ENCODE results near the gene GGTA1.
"Not testable (repeated sequence)": the region's sequence is repeated elsewhere in the genome, so short reads cannot be mapped to it uniquely, and the experiment has no call there.

The GGTA1 gene

DNA sequence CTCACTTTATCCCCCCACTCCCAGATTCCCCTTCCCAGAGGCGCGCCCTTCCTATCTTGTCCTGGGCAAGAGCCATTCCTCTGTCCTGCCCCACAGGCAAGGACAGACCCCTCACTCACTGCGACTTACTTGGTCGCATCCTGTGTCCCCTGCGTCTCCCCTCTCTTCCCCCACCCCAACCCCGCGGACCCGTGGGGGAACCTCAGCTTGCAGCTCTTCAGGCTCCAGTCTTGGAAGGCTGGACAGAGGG is 542 bp downstream of the GGTA1 start:
- DNase-seq (ENCODE audit: low read depth), result no peak

DNA sequence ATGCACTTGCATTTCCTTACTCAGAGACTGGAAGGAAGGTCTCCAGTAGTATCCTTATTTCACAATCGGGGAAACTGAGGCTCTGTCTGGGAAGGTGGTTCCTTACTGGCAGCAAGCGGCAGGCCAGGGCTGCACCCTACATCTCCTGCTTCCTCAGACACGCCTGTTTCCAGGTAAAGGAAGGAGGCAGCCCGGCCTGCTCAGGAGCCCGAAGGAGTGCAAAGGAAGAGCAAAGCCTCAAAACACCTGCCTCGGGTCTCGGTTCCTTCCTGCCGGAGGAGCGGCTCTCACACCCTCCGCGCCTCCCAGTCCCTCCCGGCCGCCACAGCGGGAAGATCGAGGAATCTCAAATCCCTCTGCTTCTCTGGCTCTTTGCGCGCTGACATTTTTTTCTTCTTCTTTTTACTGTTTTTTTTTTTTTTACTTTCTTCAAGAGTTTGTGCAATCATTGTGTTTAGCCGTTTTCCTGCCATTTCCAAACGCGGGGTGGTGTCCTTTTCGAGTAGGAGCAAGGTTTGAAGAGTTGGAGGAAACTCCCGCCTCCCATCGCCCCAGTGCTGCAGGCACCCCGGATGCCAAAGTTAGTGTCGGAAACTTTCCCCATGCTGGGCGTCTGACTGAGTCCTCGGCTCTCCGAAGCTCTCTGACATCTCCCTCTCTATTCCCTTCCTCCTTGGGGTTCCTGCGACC is 1.0 kb downstream of the GGTA1 start:
- DNase-seq (ENCODE audit: low read depth), result peak; percentile 24

DNA sequence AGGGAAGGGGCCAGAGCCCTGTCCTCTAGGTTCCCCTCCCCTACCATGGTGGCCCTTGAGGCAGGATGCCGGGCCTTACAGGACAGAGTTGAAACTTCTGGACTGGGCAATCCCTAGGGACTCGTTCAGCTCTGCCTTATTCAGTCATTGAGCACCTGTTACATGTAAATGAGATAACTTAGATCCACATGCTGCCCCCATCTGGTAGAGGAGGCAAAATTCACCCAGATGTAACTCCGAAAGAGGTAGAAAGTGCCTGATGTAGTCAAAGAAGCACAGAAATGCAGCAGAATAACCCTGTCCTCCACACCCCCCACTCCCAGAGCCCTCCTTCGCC is 1.5 kb downstream of the GGTA1 start:
- DNase-seq (ENCODE audit: low read depth), result peak; percentile 66

DNA sequence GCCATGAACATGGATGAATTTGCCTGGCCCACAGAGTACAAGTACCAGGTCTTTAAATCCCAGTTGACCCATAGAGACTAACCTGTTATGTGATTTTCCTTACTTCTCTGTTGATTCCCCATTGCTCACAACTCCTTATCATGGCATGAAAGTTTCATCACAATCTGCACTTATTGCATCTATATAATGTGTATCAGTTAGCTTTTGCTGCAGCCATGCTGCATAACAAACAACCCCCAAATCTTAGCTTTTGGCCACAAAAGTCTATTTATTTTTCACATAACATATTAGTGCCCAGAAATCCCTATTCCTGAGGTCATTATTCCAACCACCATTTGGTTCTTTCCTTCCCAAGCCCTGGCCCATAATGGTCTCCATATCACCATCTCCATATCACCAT is 3.7 kb downstream of the GGTA1 start:
- DNase-seq (ENCODE audit: low read depth), result no peak

DNA sequence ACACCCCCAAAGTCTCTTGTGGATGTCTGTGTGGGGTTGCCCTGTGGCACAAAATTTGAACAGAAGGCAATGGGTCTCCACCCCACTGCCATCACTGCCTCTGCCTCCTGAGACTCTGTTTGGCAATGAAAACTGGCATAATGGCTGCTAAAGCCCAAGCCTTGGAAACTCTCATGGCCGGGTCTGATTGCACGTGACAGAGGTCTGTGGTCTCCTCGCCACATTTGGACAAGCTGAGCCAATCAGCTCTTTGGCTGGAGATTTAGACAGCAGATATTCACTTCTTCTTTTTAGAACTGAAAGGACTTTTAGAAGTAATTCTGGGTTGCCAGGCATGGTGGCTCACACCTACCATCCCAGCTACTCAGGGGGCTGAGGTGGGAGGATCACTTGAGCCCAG is 5.5 kb downstream of the GGTA1 start:
- no peak for DNase-seq (ENCODE audit: low read depth)

DNA sequence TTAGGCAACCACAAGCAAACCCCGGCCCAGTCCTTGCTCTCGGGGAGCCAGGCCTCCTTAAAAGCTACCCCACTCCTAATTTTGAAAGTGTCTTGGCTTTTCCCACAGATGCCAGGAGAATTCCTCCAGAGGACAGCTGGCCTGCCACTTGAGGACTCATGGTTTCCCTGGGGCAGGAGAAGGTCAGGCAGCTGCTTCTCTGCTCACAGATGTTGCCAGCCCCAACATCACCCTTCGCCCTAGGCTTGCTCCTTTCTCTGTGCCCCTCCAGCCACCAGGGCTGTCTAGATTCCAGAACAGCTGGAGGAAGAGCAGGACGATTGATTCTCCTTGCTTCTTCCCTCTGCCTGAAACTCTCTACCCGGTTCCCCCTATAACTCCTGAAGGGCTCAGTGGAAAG is 8.5 kb downstream of the GGTA1 start:
- no peak for DNase-seq (ENCODE audit: low read depth)

DNA sequence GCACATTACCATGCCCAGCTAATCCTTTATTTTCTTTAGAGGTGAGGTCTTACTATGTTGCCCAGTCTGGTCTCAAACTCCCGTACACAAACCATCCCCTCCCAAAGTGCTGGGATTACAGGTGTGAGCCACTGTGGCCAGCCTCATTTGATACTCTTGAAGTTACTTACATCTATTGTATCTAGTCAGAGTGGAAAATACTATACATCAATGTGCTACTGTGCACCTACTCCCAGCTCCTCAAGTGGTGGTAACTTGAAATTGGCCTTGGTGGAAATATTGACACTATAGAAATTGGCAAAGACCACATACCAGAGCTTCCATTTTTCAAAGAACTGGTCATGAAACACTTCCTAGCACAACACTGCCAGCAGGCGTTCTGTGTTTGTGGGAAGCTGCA is 10.3 kb downstream of the GGTA1 start:
- DNase-seq (ENCODE audit: low read depth), result no peak

DNA sequence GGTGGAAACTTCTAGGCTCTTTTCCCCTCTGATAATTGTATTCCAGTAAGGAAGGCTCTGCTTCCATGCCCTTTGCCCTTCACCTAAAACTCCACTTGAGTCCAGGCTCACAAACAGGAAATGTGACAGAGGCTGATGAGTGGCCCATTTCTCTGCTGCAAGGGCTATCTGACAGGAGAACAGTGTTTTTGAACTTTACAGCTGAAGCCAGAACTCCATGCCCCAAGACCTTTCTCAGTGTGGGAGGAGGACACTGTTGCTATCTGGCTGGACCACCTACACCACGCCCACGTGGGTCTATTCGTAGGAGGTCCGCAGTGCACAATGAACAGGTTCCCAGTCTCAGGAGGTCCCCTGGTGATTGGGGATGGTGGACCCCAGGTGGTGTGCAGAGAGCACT is 13.6 kb downstream of the GGTA1 start:
- no peak for DNase-seq (ENCODE audit: low read depth)

DNA sequence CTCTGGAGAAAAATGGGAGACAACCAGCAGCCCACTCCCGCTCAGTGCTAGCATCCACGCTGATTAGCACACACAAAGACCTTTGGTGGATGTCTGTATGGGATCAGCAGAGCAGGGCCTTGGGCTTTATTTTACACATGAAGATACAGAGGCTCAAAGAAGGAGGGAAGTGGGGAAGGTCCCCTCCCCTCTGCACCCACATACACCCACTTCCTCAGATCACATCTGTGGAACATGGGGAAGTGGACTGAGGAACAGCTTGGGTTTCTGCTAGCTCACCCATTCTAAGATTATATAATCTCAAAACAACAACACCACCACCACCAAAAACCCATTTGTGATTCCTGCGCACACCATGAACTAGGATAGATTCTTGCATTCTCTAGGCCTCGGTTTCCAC is 14.0 kb downstream of the GGTA1 start:
- DNase-seq (ENCODE audit: low read depth), result no peak

DNA sequence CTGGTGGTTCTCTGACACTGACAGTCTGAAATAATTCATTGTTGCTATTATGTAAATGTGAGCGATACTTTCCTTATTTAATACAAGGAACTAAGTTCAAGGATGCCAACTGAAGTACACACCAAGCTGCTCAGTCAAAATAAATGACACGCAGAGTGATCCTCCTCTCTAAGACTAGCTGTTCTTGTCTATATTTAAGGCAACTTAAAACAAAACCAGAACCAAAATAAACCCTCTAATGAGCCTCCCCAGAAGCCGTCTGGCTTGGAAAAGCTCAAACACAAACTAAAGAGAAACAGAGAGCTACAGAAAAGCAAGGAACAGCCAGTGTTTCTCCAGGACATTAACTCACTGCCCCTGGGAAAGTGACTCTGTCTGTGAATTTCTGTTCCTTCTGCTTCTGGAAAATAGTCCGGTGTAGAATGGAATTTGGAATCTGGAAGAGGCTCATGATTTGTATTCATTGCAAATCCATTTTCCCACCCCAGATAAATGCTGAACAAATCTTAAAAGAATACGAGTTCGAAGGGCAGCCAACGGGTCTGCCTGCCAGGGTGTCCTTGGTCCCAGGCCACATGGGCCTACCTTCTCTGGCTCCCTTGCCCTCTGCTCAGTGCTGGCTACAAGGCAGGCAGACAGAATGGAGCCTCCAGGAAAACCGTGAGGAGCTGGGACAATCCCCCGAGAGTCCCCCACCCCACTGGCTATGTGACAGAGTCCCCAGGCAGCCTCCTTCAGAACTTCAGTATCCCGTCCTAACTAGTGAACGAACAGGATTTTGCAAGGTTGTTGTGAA is 14.8 kb downstream of the GGTA1 start:
- DNase-seq (ENCODE audit: low read depth), result no peak

DNA sequence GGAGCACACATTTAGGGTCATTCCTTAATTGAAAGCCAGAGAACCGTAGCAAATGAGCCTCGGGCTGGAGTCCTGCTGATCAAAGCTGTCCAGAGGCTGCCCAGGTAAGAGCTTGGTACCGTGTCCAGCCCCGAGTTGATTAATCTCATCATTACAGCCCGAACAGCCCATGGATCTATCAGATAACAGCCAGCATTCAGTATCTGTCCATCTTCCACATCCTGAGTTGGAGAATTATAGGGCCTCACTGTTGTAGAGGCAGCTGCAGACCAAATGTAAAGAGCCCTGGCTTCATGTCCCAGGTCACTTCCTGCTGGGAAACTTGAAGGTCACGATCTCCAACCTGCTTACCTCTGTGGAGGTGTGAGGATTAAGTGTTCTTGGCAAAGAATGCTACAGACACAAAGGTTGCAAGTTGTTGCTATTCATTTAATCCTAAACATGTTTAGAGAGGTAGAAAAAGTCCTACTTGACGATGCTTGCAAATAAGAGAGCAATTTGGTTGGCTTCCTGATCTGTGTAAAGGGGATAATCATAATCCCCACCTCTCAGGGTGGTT is 16.1 kb downstream of the GGTA1 start:
- DNase-seq (ENCODE audit: low read depth), result no peak

DNA sequence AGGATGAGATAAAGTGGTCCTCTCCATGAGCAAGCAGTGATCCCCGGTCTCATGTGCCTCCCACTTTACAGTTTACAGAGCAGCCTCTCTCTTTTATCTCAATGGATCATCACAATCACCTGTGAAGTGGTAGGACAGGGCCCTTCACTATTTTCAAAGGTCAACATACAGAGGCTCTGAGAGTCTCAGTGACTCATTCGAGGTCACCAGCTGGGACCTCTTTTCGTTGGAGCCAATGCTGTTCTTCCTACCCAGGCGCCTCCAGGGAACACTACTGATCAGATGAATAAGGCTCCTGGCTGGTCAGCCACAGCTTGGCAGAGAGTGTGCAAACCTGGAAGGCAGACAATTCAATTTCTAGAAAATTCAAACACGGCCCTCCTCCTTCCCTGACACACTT is 16.6 kb downstream of the GGTA1 start:
- DNase-seq (ENCODE audit: low read depth), result no peak

DNA sequence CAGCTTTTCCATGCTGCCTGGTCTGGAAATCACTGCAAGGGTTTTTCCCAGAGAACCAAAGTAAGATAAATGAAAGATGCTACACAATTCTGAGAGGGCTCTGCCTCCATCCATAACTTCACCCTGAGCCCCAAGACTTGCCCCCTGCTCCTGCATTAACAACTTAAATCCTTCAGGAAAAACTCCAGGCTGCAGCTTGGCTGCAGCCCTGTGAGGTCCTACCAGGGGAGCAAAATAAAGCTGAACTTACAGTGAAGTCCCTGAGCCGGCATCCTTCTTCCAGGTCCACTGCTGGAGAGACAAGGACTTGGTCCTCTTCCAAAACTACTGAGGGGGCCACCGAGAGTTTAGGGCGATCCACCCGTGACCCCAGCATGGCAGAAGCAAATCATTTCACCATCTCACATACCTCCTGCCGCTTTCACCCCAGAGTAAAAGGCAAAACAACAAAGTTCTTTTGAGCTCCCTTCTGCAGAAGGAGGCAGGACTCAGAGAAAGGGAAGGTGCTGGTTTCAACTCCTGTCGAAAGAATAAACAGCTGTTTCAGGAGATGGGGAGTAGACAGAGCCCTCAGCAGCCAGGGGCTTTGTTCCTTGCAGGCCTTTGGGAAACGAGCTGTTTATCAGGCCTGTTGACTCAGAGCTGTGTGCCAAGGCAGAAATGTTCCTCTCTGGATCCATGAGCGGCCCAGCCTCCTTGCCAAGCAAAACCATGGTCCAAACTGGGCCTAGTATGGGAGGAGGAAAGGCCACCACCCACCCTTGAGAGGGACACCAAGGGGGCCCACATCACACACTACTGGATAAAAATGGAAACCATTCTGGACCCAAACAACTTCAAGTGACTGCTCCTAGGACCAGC is 20.6 kb downstream of the GGTA1 start:
- no peak for DNase-seq (ENCODE audit: low read depth)

DNA sequence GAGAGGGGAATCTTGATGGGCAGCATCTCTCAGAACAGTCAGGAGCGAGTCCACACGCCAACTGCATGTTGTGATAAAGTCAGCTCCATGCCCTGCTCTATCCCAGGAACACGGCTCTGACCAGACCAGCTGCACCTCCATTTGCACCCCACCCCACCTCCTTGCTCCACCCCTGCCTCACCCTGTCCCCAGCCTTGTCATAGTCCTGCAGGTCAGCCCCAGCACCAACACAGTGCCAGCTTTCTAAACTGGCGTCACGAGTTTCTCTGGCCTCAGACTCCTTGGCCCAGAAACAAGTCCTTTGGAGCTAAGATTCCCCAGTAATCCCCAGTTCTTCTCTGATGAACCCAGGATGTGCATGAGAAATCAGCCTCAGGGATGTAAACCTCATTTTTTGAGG is 23.5 kb downstream of the GGTA1 start:
- no peak for DNase-seq (ENCODE audit: low read depth)

DNA sequence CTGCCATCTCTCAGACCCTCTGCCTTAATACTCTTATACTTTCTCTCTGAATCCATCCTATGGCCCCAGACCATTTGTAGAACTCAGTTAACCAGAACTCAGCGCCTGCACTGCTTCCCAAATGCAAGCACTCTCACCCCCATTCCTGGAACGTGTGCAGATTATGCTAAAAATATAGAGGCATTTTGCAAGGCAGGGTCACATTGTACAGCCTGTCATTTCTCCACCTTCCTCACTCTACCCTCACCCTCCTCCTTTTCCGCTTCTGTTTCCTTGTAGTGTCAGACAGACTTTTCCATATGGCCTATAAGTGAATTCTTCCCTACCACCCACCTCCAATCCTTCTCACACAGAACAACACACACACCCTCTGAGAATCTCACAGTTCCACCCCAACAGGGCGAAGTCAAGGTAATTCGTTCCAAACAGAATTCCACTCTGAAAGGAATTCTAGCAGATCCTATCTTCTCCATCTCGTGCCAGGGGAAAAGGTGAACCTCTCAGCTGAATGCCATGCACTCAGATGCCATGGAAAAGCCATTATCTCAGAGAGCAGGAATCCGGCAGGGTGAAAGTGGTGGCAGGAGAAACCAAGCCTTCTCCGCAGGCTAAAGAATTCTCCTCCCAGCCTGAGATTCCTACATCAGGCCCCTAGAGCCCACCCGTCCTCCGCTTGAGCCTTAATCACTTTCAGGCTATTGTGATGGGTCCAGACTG is 25.3 kb downstream of the GGTA1 start:
- no peak for DNase-seq (ENCODE audit: low read depth)

DNA sequence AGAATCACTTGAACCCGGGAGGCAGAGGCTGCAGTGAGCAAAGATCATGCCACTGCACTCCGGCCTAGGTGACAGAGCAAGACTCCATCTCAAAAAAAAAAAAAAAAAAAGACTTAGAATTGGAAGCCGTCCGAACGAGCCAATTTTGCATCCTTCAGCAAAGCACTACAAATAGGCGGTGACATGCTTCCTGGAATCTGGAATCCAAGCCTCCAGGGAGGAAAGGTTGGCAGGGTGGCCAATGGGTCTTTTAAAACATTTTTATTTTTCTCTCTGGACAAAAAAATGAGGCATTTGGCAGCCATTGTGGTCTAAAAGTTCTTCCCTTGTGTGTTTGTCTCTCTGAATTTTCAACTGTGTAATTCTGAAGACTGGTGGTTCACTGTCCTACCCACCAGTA is 26.4 kb downstream of the GGTA1 start:
- no peak for DNase-seq (ENCODE audit: low read depth)

DNA sequence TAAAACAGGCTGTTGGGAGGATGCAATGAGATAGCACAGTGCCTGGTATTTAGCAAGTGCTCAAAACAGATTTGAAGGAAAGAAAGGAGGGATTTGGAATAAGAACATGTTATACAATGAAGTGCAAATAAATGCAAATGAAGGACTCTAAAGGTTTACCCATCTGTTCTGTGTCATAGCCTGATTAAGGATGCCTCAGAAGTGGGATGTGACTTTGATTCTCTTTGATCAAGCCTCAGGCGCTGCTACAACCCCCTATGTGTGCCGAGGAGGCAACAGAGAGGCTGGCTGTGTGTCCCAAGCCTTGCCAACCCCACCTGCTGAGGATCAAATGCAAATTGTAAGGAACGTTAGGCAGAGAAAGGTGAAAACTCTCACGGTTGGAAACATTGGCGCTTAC is 27.2 kb downstream of the GGTA1 start:
- DNase-seq (ENCODE audit: low read depth), result no peak

DNA sequence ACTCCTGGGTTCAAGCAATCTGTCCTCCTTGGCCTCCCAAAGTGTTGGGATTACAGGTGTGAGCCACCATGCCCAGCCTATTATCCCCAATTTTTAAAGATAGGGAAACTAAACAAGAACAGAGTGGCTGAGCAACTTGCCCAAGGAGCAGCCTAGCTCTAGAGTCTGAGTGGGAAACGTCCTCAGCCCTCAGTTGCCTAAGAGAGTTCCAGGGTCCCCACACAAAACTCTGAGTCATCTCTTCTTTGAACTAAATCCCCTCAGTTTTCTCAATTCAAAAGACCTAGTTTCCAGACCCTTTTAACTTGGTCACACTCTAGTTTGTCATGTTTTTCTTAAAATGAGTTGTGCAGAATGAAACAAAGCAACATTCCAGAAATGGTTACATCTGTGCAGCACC is 33.5 kb downstream of the GGTA1 start:
- no peak for DNase-seq (ENCODE audit: low read depth)

DNA sequence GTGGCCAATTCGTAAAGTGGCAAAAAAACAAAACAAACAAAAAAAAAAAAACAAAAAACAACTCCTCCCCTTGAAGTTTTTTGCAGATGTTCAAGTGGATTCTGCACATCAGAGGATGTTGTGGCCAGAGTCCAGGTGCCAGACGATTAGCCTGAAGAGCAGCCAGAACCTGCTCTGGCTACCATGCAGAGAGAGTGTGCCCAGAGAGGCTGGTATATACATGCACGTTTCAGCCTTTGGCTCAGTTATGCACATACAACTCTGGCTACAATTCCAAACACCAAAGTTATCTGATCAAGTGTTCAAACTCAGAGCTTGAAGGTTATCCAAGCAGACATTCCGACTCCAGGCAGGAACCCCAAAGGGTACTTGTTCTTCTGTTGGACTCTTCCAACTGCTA is 34.7 kb downstream of the GGTA1 start:
- no peak for DNase-seq (ENCODE audit: low read depth)

DNA sequence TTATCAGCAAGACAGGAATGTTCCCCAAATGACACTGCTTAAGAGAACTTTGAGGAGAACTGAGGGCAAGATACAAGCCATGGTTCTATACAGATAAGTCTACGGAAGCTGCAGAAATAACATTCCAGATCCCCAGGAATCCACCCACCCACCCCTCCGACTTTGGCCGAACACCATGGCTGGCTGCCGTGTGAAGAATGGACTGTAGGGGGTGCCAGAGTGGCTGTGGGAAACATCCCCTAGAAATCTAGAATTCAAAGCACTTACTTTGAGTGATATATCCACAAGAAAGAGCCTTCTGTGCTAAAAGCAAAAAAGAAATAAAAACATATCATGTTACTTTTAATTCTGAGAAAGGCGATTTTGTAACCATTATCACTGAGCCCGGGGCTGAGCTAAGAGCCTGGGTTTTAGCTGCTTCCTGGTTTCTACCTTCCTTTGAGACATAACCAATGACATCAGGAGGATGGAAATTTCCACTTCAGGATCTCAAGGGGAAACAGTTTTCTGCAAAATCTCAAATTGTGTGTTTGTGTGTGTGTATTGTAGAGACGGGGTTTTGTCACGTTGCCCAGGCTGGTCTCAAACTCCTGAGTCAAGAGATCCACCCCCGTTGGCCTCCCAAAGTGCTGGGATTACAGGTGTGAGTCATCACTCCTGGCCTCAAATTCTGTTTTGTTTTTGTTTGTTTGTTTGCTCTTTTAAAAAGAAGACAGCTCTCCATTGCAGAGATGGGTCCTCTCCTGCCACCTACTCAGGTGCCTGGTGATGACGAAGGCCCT is 36.4 kb downstream of the GGTA1 start:
- no peak for DNase-seq (ENCODE audit: low read depth)

DNA sequence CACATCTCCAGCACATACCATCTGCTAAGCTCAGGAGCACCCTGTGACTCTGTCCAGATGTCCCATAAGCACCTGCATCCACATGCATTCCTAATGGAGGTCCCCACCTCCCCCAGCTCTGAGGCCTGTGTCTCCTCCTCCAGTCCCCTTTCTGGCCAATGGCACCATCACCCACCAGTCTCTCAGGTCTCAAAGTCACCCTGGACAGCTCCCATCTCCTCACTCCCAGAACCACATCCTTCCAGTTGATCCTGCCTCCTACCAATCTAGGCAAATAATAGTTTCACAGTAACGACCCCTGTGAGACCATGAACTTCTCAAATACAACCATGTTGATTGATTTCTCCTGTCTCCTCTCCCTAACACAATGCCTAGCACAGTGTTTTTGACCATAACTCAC is 40.1 kb downstream of the GGTA1 start:
- DNase-seq (ENCODE audit: low read depth), result no peak

DNA sequence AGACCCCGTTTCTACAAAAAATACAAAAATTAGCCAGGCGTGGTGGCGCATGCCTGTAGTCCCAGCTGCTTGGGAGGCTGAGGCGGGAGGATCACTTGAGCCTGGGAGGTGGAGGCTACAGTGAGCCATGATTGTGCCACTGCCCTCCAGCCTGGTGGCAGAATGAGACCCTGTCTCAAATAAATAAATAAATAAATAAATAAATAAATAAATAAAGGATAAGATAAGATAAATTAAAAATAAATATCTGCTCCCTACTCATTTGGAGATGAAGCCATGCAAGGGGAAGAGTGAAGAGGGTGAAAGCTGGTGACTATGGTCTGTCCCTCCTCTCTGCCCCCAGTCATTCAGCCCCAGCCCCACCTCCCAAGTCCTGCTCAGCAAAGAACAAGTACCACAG is 41.2 kb downstream of the GGTA1 start:
- DNase-seq (ENCODE audit: low read depth), result not testable (repeated sequence)

All from fibroblast of the conjunctiva (primary cell).